Fibroblast of peridontal ligament (primary cell): ENCODE results near the gene NF1.
A peak's percentile ranks its signal among the peaks of the same experiment; 100 is the strongest.
"Not testable (repeated sequence)": the region's sequence is repeated elsewhere in the genome, so short reads cannot be mapped to it uniquely, and the experiment has no call there.

Experiments used
- DNase-seq: peaks from one replicate; pipeline ENCODE4 v3.0.0-alpha.2; 2010; ENCODE audit errors: extremely low read depth

The NF1 gene

DNA sequence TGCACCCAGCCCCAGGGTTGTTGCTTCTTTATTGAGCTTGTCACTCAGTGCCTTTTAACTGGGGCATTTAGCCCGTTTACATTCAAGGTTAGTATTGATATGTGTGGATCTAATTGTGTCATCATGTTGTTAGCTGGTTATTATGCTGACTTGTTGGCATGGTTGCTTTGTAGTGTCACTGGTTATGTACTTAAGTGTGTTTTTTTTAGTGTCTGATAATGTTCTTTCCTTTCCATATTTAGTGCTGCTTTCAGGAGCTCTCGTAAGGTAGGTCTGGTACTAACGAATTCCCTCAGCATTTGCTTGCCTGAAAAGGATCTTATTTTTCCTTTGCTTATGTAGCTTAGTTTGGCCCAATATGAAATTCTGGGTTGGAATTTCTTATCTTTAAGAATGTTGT is 33.5 kb downstream of the NF1 start:
- DNase-seq, result no peak

DNA sequence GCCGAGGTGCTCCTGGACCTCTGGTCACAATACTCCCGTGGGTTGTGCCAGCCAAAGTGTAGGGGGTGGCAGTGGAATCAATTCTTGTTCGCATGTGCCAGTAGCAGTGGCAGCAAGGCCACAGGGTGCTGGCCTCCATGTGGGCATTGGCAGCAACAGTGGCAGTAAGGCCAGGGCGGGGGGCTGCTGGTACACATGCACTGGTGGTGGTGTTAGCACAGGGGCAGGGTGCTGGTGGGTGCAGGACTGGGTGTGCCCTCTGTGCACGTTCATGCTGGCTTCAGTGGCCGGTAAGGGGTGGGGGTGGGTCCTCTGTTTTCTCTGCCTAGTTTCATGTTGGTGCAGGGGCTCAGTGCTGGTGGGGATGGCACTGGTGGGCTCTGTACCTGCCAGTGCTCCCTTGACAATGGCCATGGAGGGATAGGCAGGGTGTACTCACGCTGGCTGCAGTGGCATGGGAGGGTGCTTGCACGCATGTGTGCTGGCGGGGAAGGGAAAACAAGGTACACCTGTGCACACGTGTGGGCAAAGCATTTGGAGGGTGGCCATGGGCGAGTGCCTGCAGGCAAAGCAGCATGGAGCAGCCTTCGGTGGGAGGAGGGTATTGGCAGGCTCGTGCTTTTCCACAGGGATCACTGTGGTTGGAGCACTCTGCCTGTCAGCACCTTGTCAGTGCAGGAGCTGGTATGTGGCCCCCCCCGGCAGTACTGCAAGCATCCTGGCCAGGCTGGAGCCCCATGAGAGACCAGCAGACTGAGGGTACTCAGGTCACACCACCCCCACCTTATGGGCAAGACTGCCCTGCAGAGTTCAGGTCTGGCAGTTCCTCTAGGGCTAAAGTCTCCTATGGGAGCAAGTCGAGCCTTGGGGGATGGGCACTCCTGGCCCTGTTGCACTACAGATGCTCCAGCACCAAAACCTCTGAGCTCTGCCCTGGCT is 35.8 kb downstream of the NF1 start:
- no peak for DNase-seq

DNA sequence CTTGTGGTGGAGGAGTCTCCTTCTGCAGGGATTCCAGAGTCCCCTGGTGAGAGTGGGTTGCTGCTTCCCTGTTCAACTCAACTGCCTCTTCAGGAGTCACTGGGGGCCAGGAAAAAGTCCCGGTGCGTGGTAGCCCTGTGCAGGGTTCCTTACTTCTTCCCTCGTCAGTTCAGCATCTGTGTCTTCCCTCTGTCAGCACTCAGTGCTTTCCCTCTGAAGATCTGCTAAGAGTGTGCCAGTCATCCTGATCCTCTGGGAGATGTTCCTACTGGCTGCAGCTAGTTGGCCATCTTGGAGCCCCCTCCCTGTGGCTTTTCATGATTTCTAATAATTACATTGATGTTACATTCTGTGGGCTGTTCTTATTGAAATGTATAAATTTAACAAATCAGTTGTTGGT is 36.5 kb downstream of the NF1 start:
- no peak for DNase-seq

DNA sequence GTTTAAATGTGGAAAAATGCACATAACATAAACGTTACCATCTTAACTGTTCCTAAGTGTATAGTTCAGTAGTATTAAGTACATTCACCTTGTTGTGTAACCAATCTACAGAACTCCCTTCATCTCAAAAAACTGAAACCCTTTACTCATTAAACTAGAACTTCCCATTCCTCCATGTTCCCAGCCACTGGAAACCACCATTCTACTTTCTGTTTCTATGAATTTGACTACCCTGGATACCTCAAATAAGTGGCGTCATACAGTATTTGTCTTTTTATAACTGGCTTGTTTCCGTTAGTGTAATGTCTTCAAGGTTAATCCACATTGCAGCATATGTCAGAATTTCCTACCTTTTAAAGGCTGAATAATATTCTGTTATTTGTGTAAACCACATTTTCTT is 38.2 kb downstream of the NF1 start:
- DNase-seq, result no peak

DNA sequence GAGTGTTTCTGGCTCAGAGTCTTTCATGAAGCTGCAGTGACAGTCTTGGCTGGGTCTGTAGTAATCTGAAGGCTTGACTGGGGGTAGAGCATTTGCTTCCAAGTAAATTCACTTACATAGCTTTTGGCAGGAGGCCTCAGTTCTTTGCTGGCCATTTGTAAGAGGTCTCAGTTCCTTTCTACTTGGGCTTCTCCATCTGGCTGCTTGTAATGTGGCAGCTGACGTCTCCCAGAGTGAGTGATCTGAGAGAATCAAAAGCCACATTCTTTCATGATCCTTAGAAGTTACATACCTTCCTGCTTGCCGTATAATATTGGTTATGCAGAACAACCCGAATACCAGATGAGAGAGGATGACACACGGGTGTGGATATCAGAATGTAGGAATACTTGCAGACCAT is 39.8 kb downstream of the NF1 start:
- no peak for DNase-seq

DNA sequence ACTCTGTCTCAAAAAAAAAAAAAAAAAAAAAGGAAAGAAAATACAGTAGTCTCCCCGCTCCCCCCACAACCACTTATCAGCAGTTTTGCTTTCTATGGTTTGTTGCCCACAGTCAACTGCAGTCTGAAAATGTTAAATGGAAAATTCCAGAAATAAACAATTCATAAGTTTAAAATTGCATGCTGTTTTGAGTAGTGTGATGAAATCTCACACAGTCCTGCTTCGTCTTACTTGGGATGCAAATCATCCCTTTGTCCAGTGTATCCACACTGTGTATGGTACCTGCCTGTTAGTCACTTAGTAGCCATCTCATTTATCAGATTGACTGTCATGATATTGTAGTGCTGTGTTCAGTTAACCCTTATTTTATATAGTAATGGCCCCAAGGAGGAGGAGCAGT is 41.5 kb downstream of the NF1 start:
- no peak for DNase-seq

DNA sequence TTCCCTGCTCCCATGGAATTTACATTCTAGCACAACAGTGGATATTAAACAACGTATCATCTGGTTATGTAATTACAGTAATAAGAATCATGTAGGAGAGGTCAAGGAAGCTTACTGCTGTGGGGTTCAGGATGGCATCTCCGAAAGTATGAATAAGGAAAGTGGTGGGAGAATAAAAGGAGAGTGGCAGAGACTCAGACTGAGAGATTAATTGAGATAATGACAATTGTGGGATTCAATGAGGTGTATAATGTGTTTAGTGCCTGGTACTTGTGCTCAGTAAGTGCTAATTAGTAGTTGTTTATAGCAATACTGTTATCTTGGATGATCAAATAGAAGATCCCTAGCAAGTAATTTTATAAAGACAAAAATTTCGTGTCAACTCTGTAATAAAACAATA is 45.3 kb downstream of the NF1 start:
- no peak for DNase-seq

DNA sequence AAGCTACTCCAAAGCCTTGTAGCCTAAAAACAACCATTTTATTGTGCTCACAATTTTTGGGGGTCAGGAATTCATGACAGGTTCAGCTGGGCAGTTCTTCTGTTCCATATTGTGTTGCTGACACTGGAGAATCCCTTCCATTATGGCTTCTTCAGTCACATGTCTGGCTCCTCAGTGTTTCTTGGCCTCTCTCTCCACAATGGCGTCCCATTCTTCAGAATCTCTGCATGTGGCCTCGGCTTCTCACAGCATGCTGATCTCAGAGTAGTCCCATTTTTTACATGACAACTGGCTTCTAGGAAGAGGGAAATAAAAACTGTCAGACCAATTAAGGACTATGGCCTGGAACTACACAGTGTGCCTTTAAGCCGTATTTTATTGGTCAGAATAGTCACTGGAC is 49.7 kb downstream of the NF1 start:
- no peak for DNase-seq

DNA sequence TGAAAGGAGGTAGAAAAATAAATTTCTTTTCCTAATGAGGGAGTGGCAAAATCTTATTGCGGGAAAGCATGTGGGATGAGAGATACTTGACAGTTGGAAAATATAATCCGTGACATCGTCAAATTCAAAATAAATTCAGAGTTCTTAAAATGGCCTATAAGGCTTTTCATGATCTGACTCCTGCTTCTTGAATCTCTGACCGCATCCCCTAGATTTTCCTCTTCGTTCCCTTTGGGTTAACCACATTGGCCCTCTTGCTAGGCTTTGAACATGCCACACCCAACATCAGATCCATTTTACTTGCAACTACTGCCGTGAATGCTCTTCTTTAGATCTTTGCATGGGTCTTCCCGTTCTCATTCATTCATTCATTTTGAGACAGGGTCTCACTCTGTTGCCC is 50.1 kb downstream of the NF1 start:
- no peak for DNase-seq

DNA sequence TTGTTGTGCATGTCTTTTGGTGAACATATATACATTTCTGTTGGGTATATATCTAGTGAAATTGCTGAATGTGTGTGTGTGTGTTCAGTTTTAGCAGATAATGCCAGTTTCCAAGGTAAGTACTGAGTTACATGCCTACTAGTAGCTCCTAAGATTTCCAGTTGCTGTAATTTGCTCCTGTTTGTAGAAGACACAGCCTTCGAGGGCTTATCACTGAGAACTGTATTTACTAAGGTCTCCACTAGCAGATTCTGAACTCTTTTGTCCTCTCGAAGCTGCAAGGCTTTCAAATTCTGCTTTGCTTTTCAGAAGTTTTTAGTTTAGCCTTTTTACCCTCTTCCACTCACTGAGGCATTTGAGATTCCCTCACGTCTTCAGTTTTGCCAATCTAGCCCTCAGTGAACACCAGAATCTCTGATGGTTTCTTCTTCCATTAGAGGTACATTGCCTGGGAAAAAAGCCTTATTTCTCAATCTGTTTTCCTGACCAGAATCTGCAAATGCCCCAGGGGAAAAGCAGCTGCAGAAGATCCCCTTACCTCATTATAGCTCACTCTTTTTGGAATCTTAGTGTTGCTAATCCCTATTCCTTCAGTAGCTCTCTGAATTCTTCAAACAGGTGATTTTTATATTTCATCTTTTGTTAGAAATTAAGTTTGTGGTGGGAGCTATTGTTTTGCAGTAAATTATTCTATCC is 52.9 kb downstream of the NF1 start:
- DNase-seq, result peak; percentile 46

DNA sequence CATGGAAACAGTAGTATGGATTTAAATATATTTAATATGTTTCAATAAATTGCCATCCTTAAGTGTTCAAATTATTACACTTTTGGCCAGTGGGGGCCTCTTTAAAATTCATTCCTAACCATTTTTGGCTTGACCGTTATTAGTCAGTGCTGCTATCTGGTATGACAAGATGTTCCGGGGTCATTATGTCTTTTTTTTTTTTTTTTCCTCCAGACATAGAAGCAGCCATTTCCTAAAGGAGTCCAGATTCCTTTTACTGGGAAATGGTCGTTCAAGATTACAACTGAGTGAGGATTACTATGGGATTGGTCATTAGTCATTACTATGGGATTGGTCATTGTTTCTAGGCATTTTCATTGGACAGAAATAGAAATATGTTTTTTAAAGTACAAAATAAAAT is 53.4 kb downstream of the NF1 start:
- DNase-seq, result no peak

DNA sequence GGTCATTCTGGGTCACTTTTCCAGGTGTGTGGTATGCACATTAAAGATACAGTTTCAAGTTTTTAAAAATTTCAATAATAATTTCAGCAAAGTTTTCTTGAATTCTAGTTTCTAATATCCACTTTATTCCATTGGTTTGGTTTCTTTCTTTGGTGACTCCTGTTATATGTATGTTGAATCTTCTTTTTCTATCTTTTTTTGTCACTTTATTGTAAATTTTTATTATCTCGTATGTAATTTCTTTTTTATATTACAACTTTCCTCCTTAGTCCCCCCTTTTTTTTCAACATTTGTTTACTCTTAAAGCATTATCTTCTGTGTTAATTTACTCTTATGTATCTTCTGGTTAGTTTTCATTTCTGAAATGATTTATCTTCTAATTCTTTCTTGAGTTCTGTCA is 57.5 kb downstream of the NF1 start:
- DNase-seq, result no peak

DNA sequence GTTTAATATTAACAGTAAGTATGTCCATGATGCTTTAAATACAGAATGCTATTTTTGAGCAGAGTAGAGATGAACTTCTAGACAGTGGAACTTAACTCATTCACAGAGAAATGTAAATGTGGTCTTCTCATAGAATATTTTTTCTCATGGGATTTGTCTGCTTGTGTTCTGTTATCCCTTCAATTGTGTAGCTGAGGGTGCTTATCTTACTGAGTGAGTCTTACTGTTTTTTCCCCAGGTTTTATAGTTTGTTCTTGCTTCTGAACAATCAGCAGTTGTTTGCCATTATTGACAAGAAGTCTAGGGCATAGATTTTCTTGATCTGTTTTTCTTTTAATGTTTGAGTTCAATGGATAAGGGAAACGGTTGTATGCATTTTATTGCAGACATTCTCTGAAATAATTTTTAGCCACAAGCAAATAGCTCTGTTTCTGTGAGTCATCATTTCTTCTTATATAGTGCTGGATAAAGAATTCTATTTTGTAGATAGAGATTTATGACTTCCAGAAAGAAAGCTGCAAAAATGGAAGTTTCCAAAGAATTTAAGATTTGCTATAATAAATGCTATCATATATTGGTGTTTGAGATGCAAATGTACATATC is 60.5 kb downstream of the NF1 start:
- peak; percentile 47 for DNase-seq

DNA sequence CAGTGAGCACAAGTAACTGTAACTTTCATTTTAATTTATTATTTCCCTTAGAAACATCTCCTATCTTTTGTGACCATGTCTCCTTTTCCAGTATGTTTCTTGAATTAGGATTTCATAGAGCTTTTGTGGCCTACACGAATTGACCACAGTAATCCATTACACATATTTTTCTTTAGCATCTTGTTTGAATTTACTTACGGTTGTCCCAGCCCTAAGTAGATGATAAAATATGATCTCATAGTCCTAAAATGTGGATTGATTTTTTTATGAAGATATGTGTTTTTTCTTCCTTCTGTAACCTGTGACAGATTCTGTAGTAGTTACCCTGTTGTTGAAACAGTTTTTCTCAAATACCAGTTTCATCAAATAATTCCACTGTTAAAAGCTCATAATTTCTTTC is 61.5 kb downstream of the NF1 start:
- peak; percentile 89 for DNase-seq

DNA sequence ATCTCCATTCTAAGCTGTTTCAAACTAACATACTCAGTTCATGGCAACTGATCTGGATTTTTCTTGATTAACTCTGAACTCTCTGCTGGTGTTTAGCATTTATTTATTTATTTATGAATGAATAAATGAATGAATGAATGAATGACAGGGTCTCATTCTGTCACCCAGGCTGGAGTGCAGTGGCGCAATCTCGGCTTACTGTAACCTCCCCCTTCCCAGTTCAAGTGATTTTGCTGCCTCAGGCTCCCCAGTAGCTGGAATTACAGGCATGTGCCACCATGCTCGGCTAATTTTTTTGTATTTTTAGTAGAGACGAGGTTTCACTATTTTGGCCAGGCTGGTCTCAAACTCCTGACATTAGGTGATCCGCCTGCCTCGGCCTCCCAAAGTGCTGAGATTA is 62.1 kb downstream of the NF1 start:
- not testable (repeated sequence) for DNase-seq

DNA sequence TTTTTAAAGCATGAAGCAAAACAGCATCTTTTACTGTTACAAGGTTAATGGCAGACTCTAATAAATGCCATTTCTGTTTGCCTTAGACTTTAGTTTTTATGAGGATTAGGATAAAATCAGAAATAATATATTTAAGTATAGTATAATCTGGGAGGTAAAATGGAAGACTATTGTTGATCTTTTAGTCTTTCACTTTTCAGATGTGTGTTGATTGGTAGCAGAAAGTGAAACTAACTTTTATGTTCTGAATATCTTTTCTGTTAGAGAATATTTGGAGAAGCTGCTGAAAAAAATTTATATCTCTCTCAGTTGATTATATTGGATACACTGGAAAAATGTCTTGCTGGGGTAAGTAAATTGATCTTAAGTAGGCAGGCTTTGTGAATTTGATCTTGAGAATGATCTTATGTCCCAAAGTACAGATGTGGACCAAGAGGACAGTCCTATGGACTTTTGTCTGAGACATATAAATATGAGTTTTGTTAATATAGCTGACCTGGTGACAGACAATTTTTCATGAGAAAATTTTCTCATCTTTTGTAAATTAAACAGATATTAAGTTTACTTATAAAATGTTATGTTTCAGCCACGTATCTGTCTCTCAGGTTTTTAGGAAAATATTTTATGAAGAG is 64.1 kb downstream of the NF1 start:
- peak; percentile 45 for DNase-seq

DNA sequence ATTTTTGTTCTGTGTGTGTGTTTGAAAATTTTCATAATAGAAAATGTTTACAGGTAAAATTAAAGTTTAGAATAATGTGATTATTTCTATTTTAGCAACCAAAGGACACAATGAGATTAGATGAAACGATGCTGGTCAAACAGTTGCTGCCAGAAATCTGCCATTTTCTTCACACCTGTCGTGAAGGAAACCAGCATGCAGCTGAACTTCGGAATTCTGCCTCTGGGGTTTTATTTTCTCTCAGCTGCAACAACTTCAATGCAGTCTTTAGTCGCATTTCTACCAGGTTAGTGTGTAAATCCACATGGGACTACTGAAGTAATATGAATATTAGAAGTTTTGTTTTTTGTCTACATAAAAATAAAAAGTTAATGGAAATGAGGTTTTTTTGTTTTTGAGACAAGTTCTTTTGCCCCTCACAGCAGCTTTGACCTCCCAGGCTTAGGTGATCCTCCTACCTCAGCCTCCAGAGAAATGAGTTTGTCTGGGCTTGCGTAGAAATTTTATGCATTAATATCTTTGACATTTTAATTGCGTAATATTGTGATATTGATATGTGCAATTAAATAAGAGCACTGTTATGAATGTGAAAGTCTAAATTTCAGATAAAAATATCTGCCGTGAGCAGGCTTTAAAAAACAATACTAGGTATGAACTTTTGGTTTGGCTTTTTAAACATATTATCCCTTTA is 68.5 kb downstream of the NF1 start:
- DNase-seq, result no peak

DNA sequence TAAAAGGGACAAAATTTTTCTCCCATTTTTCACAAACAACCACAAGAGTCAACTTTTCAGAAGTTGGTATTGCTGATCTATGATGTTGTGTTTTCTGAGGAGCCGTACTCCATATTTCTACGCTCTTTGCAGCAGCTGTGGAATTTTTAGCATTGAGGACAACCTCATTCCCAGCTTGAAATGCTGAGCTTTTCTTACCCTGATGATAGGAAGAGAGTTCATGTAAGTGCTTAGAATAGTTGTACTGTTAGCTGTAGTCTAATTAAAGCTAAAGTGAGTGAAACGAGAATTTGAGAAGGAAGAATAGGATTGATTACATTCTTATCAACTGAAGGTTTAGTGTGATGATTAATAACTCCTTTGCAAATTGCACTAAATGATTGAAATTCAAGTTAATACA is 72.3 kb downstream of the NF1 start:
- no peak for DNase-seq

DNA sequence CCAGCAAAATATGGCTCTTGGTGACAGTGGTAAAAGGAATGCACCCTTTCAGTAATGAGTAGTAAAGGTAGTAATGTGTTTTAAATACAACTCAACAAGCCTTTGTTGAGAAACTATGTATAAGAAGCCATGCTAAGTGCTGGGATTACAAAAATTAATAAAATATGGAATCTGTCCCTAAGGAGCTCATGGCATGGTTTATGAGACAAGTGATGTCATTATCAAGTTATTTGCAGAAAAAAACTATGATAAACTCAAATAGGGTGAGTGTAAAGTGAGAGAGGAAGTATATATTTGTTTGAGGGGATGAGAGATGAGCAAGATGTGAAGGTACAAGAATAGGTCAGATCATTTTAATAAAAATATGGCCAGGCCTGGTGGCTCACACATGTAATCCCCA is 76.9 kb downstream of the NF1 start:
- no peak for DNase-seq

DNA sequence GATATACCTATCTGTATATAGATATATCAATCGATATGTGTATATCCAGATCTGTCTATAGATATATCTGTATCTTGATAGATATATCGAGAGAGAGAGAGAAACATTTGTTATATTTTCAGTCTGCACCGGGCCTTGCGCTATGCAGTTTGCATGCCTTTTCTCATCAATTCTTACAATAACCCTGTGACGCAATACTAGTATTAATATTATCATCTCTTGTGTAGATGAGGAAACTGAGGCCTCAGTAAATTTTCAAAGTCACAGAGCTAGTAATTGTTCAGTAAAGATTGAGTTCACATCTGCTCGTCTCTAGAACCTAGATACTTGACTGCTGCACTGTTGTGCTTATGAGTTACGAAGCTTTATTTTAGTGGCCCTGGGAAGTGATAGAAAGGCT is 77.6 kb downstream of the NF1 start:
- no peak for DNase-seq

DNA sequence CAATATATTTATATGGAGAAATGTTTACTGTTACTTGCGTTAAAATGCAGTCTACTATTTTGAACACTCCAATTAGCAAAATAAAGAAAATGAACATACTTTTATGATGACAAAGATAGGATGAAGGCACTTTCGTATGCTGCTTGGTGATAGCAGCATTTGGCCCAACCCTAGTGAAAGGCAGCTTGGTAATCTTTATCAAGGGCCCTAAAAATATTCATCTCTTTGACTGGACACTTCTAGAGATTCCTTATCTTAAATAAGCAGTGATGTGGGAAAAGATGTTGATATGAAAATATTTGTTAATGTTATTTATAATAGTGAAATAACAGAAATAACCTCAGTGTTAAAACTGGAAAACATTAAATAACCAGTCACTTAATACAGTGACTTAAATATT is 79.4 kb downstream of the NF1 start:
- no peak for DNase-seq

DNA sequence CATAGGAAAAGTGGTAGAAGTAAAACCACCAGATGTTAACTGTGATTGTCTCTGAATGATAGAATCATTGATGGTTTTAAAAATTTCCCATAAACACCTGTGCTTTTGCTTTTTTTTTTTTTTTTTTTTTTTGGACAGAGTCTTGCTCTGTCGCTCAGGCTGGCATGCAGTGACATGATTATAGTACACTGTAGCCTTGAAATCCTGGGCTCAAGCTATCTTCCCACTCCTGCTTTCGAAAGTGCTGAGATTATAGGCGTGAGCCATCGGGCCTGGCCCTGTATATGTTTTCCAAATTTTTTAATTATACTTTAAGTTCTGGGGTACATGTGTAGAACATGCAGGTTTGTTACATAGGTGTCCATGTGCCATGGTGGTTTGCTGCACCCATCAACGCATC is 80.5 kb downstream of the NF1 start:
- DNase-seq, result no peak
